ENCODE measurements around the gene SIK3. TPM values are rescaled to one million over a fixed set of nuclear protein-coding genes. Genes with fewer than 3 reads are reported as not detected.

The SIK3 gene
- total and polyA plus RNA-seq, 2 experiments from 2014 or later, result 6.1 to 33.9 TPM

- H3K9me3 Mint-ChIP-seq, result peaks cover 6% of the 10 kb centered on the region; the same call in 2 of the 3 replicates
- Histone ChIP-seq H2AFZ (no peak overlapping the region), H3K4me3 (no peak overlapping the region), H3K27ac (ENCODE audit: low read depth) (no peak overlapping the region), H3K9me2 (ENCODE audit: insufficient read depth) (no peaks in the 10 kb centered on the region), H3K36me3 (ENCODE audit: insufficient read depth) (no peaks in the 10 kb centered on the region), H3K27me3 (ENCODE audit: insufficient read depth) (no peaks in the 10 kb centered on the region), H4K20me1 (replicated peaks; ENCODE audit: insufficient read depth) (no peaks in the 10 kb centered on the region; the same call in 1 of the 2 replicates), H3K4me1 (ENCODE audit: insufficient read depth) (no peaks in the 10 kb centered on the region), H3K4me2 (no peak overlapping the region), H3K79me2 (replicated peaks; ENCODE audit: insufficient read depth) (no peaks in the 10 kb centered on the region), H3F3A (replicated peaks; ENCODE audit: low read depth) (no peaks in the 10 kb centered on the region)
- H3K27me3 Mint-ChIP-seq (ENCODE audit: insufficient read depth, low read depth, poor library complexity), result no peaks in the 10 kb centered on the region
- H3K4me1 Mint-ChIP-seq, result no peaks in the 10 kb centered on the region
- no peak overlapping the region for H3K27ac Mint-ChIP-seq
- TF ChIP-seq CTCF (conservative IDR thresholded peaks at IDR 0.05; ENCODE audit: low read depth in 2 of 2) (no peak), POLR2AphosphoS5 (IDR thresholded peaks at IDR 0.05; ENCODE audit: low read depth) (no peak), EZH2phosphoT487 (IDR thresholded peaks at IDR 0.05; ENCODE audit: unreplicated experiment) (no peak), EZH2 (IDR thresholded peaks at IDR 0.05; ENCODE audit: low read depth, unreplicated experiment) (no peak), ZNF462 (CRISPR knock-in tag; IDR thresholded peaks at IDR 0.05) (no peak), STAT1 (IDR thresholded peaks at IDR 0.05; ENCODE audit: unreplicated experiment) (no peak), NANOG (IDR thresholded peaks at IDR 0.05; ENCODE audit: borderline replicate concordance) (no peak), ZNF331 (CRISPR knock-in tag; IDR thresholded peaks at IDR 0.05; ENCODE audit: low read depth) (no peak)
- TF ChIP-seq, protein P1, sequence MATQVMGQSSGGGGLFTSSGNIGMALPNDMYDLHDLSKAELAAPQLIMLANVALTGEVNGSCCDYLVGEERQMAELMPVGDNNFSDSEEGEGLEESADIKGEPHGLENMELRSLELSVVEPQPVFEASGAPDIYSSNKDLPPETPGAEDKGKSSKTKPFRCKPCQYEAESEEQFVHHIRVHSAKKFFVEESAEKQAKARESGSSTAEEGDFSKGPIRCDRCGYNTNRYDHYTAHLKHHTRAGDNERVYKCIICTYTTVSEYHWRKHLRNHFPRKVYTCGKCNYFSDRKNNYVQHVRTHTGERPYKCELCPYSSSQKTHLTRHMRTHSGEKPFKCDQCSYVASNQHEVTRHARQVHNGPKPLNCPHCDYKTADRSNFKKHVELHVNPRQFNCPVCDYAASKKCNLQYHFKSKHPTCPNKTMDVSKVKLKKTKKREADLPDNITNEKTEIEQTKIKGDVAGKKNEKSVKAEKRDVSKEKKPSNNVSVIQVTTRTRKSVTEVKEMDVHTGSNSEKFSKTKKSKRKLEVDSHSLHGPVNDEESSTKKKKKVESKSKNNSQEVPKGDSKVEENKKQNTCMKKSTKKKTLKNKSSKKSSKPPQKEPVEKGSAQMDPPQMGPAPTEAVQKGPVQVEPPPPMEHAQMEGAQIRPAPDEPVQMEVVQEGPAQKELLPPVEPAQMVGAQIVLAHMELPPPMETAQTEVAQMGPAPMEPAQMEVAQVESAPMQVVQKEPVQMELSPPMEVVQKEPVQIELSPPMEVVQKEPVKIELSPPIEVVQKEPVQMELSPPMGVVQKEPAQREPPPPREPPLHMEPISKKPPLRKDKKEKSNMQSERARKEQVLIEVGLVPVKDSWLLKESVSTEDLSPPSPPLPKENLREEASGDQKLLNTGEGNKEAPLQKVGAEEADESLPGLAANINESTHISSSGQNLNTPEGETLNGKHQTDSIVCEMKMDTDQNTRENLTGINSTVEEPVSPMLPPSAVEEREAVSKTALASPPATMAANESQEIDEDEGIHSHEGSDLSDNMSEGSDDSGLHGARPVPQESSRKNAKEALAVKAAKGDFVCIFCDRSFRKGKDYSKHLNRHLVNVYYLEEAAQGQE (IDR thresholded peaks at IDR 0.05; ENCODE audit: unreplicated experiment), result no peak
- TF ChIP-seq, protein P2, sequence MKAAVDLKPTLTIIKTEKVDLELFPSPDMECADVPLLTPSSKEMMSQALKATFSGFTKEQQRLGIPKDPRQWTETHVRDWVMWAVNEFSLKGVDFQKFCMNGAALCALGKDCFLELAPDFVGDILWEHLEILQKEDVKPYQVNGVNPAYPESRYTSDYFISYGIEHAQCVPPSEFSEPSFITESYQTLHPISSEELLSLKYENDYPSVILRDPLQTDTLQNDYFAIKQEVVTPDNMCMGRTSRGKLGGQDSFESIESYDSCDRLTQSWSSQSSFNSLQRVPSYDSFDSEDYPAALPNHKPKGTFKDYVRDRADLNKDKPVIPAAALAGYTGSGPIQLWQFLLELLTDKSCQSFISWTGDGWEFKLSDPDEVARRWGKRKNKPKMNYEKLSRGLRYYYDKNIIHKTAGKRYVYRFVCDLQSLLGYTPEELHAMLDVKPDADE (IDR thresholded peaks at IDR 0.05), result no peak
- H3K4me3 Mint-ChIP-seq, result no peak overlapping the region
- no peak for DNase-seq (ENCODE audit: low spot score)
- ATAC-seq, result no peak
- H3K36me3 Mint-ChIP-seq (ENCODE audit: low read depth), result peaks cover 12% of the 10 kb centered on the region
These were observed 196.1 kb downstream of the SIK3 start for GRCh38 chr11:116901964-116902688.

All from GM23338 (cell line).